GM18508 (cell line): Measurements from ENCODE around the gene OS9.
"Not testable (repeated sequence)": the region's sequence is repeated elsewhere in the genome, so short reads cannot be mapped to it uniquely, and the experiment has no call there.

Experiments
- ATAC-seq: cut with Tn5 transposase; IDR thresholded peaks from one replicate; pipeline ENCODE4 v1.9.1; 2021; ENCODE audit warnings: moderate number of reproducible peaks; ENCODE audit not compliant: insufficient read depth, unreplicated experiment

Gene OS9, protein sequence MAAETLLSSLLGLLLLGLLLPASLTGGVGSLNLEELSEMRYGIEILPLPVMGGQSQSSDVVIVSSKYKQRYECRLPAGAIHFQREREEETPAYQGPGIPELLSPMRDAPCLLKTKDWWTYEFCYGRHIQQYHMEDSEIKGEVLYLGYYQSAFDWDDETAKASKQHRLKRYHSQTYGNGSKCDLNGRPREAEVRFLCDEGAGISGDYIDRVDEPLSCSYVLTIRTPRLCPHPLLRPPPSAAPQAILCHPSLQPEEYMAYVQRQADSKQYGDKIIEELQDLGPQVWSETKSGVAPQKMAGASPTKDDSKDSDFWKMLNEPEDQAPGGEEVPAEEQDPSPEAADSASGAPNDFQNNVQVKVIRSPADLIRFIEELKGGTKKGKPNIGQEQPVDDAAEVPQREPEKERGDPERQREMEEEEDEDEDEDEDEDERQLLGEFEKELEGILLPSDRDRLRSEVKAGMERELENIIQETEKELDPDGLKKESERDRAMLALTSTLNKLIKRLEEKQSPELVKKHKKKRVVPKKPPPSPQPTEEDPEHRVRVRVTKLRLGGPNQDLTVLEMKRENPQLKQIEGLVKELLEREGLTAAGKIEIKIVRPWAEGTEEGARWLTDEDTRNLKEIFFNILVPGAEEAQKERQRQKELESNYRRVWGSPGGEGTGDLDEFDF

DNA sequence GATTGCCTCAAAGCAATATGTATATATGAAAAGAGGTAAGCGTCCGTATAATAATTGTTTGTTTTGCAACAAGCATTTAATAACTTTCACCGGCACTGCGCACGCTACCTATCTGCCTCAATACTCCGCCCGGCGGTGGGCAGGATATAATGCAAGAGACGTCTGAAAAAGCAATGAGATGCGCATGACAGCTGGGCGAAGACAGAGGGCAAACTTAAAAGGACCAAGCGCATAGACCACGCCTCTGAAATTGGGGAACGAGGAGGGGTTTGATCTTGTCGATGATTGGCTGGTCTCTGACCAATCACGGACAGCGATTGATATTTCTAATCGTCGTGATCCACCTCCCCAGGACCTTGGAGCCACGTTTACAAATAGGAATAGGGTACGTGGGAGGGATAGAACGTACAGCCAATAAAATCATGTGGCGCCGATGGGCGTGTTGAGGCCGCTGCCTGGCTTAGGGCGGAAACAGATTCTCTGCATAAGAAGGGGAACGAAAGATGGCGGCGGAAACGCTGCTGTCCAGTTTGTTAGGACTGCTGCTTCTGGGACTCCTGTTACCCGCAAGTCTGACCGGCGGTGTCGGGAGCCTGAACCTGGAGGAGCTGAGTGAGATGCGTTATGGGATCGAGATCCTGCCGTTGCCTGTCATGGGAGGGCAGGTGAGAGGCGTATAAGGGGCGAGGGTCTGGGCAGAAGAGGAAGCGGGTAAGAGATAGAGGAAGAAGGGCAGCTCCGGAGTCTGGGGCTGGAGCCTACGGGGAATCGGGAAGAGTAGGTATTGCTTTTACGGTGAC lies at the start of gene OS9:
Gene OS9, plus strand, starts transcription at position 474 of the 800 bp plus-strand sequence. Its CDS starts 30 bp downstream, at position 504.
- peak; percentile 93 for ATAC-seq

DNA sequence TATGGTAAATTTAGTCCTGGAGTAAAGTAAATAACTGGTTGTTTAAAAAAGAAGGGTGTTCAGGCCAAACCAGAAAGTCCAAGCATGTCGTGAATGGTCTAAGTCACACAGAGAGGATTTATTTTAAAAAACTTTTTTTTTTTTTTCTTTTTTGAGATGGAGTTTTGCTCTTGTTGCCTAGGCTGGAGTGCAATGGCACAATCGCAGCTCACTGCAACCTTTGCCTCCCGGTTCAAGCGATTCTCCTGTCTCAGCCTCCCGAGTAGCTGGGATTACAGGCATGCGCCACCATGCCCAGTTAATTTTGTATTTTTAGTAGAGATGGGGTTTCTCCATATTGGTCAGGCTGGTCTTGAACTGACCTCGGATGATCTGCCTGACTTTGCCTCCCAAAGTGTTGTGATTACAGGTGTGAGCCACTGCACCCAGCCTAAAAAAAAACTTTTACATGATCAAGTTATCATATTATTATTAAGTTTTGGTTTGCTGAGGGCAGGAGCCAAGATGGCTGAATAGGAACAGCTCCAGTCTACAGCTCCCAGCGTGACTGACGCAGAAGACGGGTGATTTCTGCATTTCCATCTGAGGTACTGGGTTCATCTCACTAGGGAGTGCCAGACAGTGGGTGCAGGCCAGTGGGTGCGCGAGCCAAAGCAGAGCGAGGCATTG lies 47.8 kb upstream of the OS9 start:
- not testable (repeated sequence) for ATAC-seq

DNA sequence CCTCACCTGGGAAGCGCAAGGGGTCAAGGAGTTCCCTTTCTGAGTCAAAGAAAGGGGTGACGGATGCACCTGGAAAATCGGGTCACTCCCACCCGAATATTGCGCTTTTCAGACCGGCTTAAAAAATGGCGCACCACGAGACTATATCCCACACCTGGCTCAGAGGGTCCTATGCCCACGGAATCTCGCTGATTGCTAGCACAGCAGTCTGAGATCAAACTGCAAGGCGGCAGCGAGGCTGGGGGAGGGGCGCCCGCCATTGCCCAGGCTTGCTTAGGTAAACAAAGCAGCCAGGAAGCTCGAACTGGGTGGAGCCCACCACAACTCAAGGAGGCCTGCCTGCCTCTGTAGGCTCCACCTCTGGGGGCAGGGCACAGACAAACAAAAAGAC lies 47.3 kb upstream of the OS9 start:
- not testable (repeated sequence) for ATAC-seq

DNA sequence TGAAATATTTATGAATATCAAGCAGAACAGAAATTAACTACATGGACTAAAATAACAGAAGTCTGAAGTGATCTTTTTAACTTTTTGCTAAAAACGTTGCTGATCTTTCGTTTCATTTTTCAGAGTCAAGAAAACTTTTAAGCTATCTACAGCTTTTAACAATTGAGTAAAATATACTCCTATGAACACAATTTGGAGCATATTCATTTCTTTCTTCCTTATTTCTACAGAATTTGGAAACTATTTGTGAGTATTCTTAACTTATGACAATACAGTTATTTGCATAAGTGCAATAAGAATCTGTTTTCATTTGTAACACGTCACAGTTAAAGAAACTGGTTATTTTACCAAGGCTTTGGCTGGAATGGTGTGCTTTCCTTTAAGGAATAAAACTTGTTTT lies 39.9 kb upstream of the OS9 start:
- ATAC-seq = no peak

DNA sequence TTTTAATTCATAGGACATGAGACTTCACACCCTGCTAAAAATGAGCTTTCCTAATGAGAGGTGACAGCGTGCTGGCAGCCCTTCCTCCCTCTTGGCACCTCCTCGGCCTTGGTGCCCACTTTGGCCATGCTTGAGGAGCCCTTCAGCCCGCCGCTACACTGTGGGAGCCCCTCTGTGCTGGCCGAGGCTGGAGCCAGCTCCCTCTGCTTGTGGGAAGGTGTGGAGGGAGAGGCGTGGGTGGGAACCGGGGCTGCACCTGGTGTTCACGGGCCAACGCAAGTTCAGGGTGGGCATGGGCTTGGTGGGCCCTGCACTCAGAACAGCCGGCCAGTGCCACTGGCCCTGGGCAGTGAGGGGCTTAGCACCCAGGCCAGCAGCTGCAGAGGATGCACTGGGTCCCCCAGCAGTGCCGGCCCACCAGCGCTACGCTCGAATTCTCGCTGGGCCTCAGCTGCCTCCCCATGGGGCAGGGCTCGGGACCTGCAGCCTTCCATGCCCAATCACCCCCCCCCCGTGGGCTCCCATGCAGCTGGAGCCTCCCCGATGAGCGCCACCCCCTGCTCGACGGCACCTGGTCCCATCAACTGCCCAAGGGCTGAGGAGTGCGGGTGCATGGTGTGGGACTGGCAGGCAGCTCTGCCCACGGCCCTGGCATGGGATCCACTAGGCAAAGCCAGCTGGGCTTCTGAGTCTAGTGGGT lies 38.2 kb upstream of the OS9 start:
- no peak for ATAC-seq

DNA sequence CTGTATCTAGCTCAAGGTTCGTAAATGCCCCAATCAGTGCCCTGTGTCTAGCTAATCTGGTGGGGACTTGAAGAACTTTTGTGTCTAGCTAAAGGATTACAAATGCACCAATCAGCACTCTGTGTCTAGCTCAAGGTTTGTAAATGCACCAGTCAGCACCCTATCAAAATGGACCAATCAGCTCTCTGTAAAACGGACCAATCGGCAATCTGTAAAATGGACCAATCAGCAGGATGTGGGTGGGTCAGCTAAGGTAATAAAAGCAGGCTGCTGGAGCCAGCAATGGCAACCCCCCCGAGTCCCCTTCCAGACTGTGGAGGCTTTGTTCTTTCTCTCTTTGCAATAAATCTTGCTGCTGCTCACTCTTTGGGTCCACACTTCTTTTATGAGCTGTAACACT lies 37.5 kb upstream of the OS9 start:
- ATAC-seq = not testable (repeated sequence)

DNA sequence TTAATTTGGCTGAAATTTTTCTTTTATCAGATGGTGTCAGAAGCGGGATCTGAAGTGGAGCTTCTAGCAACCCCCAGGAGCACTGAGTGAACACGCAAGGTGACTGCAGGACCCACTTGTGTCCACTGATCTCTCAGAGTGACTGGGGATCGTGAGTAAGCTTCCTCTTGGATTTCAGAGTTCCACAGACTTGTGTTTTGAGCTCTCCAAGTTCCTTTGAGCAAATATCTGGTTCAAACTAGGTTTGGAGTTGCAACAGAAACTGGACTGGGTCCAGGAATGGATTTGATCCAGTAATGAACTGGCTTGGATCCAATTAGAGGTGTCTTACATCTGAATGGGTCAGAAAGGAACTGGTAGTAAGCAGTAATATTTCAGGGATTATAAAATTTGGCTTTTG lies 36.2 kb upstream of the OS9 start:
- no peak for ATAC-seq

DNA sequence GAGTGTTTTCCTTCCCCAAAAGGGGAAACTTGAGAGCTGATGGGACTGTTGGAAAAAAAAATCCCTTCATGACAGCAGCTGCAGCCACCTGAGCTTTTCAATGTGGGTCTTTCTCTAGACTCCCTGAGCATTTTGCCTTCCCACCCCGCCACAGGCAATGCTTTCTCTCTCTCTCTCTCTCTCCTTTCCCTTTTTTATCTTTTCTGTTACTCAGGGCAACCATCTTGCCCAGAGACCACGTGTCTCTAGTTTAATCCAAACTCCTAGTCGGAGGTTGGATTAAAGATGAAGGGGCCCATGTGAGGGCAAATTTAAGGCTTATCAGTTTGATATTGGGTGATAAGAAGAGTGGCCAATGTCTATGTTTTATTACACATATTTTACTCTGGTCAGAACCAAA lies 35.0 kb upstream of the OS9 start:
- ATAC-seq = no peak

DNA sequence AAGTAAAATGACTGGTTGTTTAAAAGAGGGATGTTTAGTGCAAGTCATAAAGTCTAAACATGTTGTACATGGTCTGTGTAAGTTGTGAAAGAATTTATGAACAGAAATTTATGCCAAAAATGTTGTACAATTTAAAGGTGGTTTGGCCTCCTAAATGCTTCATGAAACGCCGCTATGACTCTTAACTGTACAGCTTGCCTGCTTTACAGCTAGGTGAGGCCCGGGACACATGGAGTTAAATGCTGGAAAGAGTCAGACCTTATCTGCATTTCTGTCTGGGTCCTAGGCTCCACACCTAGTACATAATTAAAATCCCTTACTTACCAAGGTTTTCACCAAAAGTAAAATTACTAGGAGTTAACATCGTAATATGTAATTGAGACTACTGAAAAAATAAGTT lies 32.6 kb upstream of the OS9 start:
- no peak for ATAC-seq

DNA sequence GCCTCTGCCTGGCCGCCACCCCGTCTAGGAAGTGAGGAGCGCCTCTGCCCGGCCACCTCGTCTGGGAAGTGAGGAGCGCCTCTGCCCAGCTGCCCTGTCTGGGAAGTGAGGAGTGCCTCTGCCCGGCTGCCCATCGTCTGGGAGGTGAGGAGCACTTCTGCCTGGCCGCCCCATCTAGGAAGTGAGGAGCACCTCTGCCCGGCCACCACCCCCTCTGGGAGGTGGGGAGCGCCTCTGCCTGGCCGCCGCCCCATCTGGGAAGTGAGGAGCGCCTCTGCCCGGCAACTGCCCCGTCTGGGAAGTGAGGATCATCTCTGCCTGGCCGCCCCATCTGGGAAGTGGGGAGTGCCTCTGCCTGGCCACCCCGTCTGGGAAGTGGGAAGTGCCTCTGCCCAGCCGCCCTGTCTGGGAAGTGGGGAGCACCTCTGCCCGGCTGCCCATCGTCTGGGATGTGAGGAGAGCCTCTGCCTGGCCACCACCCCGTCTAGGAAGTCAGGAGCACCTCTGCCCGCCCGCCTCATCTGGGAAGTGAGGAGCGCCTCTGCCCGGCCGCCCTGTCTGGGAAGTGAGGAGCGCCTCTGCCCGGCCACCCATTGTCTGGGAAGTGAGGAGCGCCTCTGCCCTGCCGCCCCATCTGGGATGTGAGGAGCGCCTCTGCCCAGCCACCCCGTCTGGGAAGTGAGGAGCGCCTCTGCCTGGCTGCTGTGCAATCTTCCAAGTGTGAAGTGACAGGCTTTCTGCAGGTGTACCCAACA lies 28.7 kb upstream of the OS9 start:
- not testable (repeated sequence) for ATAC-seq

DNA sequence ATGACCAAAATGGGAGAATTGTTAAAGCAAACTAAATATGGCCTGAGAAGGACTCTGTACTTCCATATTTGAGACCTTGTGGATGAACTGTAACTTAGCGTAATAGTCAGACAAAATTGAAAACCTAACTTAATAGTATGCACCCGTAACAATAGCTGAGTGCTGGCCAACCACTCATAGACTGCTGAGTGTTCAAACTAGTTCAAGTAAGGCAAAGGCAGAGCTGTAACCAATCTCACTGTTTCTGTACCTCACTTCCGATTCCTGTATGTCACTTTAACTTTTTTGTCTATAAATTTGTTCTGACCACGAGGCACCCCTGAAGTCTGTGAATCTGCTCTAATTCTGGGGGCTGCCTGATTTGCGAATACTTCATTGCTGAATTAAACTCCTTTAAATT lies 27.0 kb upstream of the OS9 start:
- ATAC-seq = no peak

DNA sequence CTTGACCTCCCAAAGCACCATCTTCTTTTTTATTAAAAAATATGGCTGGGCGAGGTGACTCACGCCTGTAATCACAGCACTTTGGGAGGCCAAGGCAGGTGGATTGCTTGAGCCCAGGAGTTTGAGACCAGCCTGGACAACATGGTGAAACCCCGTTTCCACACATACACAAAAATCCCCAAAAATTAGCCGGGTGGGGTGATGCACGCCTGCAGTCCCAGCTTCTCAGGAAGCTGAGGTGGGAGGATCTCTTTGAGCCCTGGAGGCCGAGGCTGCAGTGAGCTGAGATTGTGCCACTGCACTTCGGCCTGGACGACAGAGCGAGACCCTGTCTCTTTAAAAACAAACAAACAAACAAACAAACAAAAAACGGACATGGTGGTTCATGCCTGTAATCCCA lies 24.2 kb upstream of the OS9 start:
- not testable (repeated sequence) for ATAC-seq

DNA sequence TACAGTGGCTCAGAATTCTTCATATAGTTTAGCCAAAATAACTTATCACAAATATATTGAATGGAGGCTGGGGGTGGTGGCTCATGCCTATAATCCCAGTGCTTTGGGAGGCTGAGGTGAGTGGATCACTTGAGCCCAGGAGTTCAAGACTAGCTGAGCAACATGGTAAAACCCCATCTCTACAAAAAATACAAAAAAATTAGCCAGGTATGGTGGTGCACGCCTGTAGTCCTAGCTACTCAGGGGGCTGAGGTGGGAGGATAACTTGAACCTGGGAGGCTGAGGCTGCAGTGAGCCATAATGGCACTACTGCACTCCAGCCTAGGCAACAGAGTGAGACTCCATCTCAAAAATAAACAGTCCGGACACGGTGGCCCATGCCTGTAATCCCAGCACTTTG lies 22.1 kb upstream of the OS9 start:
- not testable (repeated sequence) for ATAC-seq

DNA sequence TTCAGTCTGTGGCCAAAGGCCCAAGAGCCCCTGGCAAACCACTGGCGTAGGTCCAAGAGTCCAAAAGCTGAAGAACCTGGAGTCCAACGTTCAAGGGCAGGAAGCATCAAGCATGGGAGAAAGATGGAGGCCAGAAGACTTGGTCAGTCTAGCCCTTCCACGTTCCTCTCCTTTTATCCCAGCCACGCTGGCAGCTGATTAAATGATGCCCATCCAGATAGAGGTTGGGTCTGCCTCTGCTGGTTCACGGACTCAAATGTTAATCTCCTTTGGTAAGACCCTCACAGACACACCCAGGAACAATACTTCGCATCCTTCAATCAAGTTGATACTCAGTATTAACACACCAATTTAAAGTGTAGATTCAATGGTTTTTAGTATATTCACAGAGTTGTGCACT lies 21.1 kb upstream of the OS9 start:
- ATAC-seq = no peak

DNA sequence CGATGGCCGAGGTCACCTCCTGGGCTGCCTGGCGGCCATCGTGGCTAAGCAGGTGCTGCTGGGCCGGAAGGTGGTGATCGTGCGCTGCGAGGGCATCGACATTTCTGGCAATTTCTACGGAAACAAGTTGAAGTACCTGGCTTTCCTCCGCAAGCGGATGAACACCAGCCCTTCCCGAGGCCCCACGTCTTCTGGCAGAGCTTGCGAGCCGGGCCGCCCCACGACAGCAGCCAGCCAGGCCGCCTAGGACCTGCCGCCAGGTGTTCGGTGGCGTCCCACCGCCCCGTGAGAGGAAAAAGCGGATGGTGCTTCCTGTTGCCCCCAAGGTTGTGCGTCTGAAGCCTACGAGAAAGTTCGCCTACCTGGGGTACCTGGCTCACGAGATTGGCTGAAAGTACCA lies 19.2 kb upstream of the OS9 start:
- ATAC-seq = no peak

DNA sequence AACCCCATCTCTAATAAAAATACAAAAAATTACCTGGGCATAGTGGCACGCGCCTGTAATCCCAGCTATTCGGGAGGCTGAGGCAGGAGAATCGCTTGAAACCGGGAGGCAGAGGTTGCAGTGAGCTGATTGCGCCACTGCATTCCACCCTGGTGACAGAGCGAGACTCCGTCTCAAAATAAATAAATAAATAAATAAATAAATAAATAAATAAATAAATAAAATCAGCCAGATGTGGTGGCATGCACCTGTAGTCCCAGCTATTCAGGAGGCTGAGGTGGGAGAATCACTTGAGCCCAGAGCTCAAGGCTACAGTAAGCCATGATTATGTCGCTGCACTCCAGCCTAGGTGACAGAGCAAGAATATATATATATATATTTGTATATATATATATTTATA lies 16.0 kb upstream of the OS9 start:
- ATAC-seq = not testable (repeated sequence)

DNA sequence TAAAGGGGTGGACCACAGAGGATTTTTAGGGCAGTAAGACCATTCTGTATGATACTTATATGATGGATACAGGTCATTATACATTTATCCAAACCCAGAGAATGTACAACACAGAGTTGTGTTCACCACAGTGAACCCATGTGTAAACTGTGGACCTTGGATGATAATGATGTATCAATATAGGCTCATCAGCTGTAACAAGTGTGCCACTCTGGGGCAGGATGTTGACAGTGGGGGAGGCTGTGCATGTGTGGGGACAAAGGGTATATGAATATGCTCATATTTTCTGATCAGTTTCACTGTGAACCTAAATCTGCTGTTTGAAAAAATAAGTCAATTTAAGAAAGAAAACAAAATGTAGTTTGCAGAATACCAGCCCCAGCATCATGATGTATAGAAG lies 14.2 kb upstream of the OS9 start:
- no peak for ATAC-seq

DNA sequence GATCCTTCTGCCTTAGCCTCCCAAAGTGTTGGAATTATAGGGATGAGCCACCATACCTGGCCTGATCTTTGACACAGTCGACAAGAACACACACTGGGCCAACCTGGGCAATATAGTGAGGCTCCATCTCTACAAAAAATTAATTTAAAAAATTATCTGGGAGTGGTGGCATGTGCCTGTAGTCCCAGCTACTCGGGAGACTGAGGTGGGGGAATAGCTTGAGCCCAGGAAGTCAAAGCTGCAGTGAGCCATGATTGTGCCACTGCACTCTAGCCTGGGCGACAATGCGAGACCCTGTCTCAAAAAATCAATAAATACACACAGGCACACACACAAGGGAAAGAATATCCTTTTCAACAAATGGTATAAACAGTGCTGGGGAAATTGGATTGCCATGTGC lies 6.1 kb upstream of the OS9 start:
- no peak for ATAC-seq

DNA sequence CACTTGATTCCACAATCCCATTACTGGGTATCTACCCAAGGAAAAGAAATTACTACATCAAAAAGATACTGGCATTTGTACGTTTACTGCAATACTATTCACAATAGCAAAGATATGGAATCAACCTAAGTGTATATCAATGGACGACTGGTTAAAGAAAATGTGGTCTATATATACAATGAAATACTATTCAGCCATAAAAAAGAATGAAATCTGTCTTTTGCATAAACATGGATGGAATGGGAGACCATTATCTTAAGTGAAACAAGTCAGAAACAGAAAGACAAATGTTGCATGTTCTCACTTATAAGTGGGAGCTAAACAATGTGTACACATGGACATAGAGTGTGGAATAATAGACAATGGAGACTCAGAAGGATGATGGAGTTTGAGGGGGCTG lies 5.0 kb upstream of the OS9 start:
- ATAC-seq = no peak
